Measurements from ENCODE around the gene CHST3.
"Not testable (repeated sequence)": the region's sequence is repeated elsewhere in the genome, so short reads cannot be mapped to it uniquely, and the experiment has no call there.

CHST3 gene

DNA sequence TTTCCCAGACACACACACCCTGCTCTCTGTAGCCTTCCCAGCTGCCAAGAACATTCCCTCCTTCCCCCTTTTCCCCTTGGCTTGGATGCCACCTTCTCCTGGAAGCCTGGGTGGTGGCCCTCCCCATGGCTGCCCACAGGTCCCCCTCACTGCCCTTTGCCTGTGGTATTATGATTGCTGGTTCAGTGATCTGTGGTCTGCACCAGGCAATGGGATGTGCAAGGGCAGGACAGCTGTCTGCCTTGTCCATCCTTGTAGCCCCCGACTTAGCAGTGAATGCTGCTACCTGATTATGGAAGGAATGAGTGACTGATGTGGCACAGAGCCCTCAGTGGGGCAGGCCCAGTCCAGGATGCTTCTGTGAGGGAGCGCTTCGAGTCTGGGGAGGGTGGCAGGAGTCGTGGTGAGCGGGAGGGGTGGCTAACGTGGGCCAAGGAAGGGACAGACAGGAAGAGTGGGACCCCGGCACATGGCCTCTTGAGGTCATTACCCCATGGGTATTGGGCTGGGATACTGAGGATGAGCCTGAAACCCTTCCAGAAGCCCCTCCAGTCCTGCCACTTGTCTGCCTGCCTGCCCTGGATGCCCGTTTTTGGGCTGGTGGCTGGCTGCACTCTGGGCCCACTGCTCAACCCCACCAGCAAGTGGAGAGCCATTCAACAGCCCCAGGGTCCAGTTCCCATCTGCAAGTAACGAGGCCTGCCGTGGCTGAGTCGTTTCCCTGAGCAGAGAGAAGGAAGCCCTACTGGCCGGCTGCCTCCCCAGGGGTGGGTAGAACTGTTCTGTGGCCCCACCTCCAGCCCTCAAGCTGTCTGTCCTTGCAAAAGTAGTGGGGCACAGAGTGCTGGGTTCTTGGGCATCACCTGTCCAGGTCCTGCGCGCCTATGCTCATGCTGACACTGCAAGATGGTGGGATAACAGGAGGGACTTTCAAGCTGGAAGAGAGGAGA lies 8.8 kb downstream of the CHST3 start:
- no peak for DNase-seq (ENCODE audit: low spot score)

DNA sequence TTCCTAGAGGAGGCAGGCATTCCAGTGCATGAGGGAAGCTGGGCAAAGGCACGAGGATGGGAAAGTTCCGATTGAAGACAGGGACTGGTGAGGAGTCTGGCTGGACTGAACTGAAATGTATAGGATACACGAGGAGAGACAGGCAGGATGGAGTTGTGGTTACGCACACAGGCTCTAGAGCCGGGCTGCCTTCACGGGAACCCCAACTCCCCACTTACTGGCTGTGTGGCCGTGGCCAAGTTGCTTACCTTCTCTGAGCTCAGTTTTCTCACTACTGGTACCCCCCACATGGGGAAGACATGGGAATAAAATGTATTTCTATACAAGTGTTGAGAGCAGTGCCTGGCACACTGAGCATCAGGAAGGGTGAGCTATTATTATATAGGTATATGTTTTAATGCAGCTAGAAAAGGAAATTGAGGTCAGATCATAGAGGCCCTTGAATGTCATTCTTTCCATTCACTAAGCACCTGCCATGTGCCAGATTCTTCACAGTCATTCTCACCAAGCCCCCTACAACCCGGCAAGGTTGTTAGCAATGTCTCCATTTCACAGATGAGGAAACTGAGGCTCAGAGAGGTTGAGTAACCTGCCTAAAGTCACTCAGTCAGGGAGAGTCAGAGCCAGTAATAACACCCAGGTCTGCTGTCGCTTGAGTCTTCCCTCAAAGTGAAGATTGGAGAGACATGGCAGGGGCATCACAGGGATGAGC lies 9.7 kb downstream of the CHST3 start:
- DNase-seq (ENCODE audit: low spot score): no peak

DNA sequence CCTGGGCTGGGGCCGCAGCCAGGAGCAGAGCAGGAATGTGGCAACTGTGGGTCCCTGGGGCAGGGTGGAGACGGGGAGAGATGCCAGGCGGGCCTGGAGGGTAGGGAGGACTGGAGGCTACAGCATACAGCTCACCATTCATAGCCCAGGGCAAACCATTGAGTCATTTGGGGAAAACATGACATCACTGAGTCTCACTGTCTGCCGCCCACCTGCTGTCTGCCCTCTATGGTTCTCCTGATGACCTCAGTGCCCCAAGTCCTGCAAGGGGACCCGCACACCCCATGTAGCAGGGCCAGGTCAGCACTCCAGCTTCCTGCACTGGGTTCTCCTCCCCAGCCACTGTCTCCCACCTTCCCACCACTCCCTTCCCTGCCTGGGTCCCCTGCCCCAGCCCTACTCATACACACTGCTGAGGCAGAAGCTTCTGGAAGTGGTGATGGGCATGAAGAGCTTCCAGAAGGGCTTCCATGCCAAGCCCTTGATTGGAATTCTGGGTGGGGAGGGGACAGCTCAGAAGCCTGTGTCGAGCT lies 10.4 kb downstream of the CHST3 start:
- DNase-seq (ENCODE audit: low spot score): no peak

DNA sequence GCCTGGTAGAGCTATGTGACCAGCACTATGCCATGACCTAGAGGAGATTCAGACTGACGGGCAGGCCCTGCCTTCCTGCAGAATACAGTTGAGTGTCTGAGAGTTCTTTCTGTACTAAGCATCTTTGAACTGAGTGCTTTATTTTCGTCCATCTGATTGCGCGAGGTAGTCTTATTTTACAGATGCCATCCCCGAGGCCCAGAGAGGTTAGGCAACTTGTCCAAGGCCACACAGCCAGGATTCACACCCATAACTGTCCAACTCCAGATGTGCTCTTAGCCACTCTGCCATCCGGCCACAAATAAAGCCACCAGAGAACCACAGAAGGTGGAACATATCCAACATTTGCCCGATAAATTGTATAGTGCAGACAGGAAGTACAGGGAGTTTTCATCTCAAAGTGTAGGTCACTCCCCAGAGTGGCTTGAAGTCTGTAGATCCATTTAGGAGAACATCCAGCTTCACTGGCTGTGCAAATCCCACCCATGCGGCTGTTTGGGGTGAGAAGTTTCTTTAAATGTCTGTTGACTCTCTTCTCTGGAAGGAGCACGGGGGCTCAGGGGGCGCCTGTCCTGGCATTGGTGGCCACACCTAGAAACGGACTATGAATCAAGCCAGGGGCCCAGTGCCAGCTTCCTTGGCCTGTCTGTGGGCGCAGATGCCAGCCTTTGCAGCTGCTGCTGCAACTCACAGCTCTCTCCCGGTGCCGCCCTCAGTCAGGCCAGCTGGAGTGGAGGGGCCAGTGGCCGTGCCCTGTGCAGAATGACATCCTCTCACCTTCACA lies 11.1 kb downstream of the CHST3 start:
- DNase-seq (ENCODE audit: low spot score): no peak

DNA sequence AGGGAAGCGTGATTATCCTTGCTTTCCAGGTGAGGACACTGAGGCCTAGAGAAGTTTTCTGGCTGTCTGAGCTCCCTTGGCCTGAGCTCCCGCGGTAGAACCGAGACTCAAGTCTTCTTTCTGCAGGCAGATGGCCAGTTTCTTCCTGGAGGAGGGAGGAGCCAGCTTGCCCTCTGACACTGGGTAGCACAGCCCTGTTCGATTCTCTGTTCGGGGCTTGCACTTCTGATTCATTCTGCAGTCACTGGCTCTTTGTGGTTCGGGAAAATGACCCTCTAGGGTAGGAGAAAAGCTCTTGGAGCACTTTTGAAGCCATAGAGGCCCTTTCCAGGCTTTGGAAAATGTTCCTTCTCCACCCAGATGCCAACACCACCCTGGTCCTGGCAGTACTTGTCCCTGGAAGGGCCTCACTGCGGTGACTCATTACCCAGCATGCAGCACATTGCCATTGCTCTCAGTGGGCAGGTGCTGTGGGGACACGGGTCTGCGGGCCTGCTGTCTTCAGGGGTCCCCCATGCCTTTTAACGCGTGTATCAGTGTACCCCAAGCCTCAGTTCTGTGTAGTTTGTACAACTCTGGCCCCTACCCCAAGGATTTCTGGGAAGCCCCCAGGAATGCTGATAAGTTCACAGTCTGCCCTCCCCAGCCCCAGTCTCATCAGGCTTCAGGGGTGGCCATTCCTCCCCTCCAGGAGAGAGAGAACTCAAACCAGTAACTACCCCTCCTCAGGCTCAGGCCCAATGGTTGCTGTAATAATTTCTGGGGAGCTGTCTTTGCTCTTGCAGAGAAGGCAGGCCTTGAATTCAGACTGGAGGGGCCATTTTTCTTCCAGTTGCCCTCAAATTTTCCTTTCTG lies 11.9 kb downstream of the CHST3 start:
- no peak for DNase-seq (ENCODE audit: low spot score)

DNA sequence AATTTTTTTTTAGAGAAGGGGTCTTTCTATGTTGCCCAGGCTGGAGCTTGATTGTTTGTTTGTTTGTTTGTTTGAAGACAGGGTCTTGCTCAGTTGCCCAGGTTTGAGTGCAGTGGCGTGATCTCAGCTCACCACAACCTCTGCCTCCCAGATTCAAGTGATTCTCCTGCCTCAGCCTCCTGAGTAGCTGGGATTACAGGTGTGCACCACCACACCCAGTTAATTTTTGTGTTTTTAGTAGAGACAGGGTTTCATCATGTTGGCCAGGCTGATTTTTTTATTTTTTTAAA lies 13.4 kb downstream of the CHST3 start:
- DNase-seq (ENCODE audit: low spot score): not testable (repeated sequence)

DNA sequence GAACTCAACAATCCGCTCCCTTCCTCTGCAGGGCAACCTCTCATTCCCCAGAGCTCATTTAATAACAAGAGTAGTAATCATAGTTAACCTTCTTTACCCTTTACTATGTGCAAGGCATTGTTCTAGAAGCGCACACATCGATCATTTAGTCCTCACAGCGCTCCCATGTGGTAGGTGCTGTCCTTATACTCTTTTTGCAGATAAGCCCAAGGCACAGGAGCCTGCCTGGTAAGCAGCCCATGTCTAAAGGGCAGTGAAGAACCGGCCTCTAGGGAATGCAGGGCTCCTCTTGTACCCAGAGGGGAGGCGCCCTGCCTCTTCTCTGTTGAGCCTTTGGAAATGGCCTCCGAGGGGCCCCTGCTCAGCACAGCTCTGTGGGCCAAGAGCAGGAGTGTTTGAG lies 14.3 kb downstream of the CHST3 start:
- DNase-seq (ENCODE audit: low spot score): no peak

DNA sequence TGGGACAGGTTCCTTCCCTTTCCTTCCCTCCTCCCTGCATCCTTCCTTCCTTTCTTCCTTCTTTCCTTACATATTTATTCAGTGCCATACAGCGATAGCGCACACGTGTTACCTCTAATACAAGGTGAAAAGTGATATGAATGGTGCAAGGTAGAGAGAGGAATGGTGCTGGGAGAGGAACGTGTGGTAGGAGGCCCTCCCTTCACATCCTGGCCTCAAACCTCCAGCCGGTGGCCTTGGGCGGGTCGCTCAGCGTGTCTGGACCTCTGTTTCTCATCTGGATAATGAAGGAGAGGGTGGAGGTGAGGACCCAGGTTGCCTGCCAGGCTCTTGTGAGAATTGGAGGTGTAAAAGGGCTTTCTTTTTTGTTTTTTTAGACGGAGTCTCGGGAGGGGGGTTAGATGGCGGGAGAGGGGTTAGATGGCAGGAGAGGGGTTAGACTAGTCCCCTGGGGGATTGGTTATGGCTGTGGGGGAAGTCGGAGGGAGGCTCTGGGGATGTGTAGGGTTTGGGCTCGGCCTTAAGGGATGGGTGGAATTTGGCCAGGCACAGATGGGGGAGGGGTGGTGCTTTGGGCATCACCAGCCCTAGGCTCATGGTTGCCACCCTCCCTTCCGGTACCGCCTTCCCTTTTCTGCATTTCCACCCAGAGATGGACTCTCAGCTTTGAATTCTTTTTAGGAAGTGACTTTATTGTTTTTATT lies 14.9 kb downstream of the CHST3 start:
- DNase-seq (ENCODE audit: low spot score): no peak

DNA sequence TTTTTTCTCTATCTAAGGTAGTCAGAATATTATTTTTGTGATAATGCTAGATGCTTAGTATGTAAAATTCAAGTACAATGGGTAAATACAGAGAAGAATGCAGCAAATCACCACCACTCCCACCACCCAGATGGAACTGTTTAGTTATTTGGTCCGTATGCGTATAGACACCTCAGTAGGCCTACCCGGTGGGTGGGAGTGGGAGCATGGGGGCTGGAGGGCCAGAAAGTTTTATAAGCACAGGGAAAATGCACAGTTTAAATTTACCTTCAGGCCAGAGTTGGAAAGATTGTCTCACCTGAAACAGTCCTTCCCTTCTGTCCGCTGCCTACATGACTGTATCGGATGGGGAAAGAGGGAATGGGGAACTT lies 15.5 kb downstream of the CHST3 start:
- no peak for DNase-seq (ENCODE audit: low spot score)

DNA sequence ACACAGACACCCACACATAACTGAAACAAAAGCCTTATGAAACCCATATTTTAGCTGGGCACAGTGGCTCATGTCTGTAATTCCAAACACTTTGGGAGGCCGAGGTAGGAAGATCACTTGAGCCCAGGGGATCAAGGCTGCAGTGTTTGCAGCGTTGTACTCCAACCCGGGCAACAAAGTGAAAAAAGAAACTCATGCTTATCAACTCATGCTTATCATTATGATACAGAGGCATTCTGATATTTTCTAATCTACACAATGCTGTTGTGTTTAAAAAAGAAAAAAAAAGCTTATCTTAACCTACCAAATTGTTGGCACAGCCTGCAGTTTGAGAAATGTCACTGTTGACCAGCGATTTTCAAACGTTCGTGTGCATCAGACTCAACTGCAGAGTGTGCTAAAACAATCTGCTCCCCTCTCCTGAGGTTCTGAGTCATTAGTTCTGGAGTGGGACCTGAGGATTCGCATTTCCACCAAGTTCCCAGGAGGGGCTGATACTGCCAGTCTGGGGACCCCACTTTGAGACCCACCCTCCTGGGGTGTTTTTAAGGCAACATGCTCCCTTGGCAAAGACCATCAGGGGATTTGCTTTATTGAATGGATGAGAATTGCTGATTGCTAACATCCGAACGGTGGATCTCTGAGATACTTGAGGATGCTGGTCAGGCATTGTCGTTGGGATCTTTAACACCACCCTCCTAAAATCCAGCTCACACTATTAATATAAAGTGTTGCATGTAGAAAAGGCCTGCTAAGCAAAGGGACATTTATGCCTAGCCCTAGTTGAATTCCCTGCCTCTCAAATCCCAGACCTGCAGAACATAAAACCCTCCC lies 16.2 kb downstream of the CHST3 start:
- DNase-seq (ENCODE audit: low spot score): no peak

DNA sequence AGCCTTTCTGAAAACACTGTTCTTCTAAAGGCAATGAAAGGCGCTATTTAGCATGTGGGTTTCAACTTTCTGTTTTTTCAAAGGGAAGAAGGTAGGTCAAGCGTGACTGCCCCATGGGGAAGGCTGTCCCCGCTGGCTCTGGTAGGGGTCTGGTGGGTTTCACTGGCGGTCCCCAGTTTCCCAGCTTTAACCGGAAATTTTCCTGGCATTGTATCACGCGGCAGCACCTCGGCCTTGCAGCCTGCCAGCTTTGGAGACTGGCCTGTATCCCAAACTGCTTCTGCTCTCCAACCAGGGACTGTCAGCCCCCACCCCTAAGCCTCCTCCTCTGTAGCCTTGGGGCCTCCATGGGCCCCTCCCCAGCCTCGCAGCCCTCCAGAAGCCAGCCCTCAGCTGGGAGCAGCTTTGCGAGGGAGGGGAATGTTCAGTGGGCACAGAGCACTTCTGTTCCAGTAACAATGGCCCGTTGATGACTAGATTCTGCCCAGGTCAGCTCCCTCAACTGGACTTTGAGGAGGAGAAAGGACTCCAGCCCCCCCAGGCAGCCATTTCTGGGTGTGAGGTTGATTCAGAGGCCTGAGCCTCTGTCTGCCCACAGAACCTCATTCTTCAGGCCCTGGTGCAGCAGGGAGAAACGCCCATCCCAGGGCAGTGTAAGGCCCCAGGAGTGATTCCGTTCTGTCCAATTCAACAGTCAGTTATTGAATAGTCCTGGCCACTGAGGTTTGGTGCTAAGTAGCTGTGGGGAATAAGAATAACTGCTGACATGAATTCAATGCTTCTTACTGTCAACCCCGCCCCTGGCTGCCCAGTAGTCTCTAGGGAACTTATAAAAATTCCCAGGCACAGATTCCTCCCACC lies 17.1 kb downstream of the CHST3 start:
- no peak for DNase-seq (ENCODE audit: low spot score)

DNA sequence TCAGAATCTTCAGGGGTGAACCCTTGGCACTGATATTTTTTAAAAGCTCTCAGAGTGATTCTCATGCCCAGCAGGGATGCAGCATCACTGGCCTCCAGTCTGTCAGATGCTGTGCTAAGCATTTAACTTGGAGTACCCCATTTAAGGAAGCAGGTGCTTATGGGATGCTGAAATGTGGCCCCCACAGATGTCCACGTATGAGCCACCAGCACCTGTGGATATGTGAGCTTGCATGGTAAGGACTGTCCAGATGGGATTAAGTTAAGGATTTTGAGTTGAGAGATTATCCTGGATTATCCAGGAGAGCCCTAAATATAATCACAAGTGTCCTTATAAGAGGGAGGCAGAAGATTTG lies 17.7 kb downstream of the CHST3 start:
- no peak for DNase-seq (ENCODE audit: low spot score)

DNA sequence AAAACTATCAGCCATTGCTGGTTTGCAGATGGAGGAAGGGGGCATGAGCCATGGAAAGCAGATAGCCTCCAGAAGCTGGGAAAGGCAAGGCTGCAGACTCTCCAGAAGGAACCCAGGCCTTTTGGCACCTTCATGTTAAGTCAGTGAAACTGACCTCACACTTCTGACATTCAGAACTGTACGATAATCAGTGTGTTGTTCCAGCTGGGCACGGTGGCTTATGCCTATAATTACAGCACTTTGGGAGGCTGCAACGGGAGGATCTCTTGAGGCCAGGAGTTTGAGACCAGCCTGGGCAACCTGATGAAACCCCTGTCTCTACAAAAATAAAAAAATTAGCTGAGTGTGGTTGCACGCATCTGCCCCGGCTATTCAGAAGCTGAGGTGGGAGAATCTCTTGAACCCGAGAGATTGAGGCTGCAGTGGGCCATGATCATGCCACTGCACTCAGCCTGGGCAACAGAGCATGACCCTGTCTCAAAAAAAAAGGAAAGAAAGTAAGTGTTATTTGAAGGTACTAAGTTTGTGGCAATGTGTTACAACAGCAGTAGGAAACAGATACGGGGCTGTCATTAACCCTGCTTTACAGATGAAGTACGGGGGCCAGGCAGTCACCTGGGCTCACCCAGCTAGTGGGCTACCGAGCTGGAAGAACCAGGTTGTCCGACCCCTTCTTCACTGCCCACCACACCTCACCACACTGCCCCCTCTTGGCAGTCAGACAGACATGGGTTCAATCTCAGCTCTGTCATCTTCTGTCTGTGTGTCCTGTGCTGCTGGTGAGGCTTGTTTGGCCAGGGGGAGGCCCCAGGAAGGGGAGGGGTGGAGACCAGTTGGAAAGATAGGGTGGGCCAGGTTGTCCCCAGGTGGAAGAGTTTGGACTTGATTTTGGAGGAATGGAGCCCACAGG lies 18.3 kb downstream of the CHST3 start:
- DNase-seq (ENCODE audit: low spot score): no peak

DNA sequence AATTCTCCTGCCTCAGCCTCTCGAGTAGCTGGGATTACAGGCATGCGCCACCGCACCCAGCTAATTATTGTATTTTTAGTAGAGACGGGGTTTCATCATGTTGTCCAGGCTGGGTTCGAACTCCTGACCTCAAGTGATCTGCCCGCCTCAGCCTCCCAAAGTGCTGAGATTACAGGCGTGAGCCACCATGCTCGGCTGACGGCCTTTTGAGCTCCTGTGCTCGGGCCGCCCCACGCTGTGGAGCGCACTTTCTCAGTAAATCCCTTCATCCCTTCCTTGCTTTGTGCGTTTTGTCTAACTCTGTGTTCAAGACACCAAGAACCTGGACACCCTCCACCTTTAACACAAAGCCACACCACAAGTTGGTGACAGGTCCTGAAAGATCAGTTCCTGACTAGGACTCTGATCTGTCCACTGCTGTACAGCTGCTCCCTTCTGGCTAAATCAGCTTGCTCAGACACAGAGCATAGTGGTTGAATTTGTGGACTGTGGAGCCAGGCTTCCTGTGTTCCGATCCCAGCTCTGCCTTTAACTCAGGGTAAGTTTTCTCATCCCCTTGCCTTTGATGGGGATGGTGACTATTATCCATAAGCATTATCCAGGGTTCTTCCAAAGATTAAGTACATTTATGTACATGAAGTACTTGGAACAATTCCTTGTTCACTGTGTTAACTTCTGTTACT lies 20.1 kb downstream of the CHST3 start:
- no peak for DNase-seq (ENCODE audit: low spot score)

DNA sequence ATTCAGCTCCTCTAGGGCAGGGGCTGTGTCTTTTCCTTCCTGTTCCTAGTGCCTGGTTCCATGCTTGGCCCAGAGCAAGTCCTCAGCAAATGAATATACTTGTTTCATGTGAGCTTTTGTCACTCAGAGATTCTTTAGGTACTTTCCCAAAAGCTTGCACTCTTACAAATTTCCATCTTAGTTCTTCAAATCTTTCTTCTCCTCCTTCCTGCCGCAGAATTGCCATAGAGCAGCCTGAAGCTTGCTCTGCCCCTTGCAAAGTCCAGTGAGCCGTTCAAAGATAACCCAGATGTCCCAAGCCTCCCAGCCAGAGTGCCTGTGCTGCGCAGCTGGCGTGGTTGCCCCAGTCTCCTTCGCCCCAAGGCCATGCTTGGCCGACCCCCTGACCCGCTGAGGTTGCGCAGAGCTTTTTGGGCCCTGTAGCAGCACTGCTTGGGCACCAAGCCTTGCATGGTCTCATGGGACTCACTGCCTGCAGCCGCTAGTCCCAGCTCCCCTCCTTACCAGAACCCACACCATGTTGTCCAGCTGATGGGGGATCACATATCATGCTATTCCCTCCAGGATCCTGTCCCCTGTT lies 20.7 kb downstream of the CHST3 start:
- DNase-seq (ENCODE audit: low spot score): no peak

DNA sequence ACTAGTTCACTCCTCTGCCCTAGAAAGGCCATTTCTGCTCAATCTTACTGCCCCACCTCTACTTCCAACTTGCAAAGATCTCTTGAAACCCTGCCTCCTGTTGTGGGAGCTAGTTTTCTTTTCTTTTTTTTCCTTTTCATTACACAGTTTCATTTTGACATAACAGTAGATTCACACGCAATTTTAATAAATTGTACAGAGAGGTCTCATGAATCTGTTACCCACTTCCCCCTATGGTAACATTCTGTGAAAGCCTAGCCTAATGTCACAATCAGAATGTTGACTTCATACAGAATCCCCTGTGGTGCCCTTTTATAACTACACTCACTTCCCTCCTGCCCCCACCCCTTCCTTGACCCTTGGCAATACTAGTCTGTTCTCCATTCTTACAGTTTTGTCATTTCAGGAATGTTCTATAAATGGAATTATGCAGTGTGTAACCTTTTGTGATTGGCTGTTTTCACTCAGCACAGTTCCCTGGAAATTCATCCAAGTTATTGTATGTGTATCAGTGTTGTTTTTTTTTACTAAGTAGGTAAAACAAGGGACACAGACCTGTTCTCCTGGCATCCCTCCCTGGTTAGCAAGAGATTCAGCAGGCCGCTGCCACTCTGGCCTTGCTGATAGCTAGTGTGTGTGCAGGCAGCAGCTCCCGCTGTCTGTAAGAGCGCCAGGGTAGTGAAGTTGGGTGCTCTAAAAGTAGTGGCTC lies 21.5 kb downstream of the CHST3 start:
- DNase-seq (ENCODE audit: low spot score): no peak

DNA sequence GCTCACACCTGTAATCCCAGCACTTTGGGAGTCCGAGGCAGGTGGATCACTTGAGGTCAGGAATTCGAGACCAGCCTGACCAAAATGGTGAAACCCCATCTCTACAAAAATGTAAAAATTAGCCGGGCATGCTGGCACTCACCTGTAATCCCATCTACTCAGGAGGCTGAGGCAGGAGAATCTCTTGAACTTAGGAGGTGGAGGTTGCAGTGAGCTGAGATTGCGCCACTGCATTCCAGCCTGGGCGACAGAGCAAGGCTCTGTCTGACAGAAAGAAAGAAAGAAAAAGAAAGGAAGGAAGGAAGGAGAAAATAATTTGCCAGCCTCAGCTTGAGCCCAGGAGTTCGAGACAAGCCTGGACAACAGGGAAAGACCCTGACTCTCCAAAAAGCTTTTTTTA lies 24.7 kb downstream of the CHST3 start:
- DNase-seq (ENCODE audit: low spot score): not testable (repeated sequence)

All from hematopoietic multipotent progenitor cell treated with erythropoietin and hydrocortisone succinate and interleukin-3 and kit ligand, for 17 days (in vitro differentiated cells).